GM23338 (cell line): ENCODE data around the gene PPIL1.

ENCODE experiments used
- CREB1 ChIP-seq: fragments of 250-450 bp; sonication (Bioruptor Pico); IDR thresholded peaks from 2 replicates; pipeline ENCODE4 v1.5.0; 2020; ENCODE audit warnings: low read depth, mild to moderate bottlenecking, moderate library complexity
- CTCF ChIP-seq, 2 experiments: fragments of 200-600 bp in 1 of 2; sonication (generic) in 1 of 2; conservative IDR thresholded peaks; 2 replicates each; pipeline versions ENCODE4 v1.5.1 to v1.6.1; 2016 to 2017; ENCODE audit warnings: antibody characterized with exemption in 2 of 2, low read depth in 2 of 2, mild to moderate bottlenecking in 2 of 2, moderate library complexity in 1 of 2
- ETS1 ChIP-seq: IDR thresholded peaks from 2 replicates; pipeline ENCODE4 v1.6.1; 2016; ENCODE audit warnings: antibody characterized with exemption
- EZH2 ChIP-seq: fragments of 200-600 bp; sonication (generic); IDR thresholded peaks from one replicate; pipeline ENCODE4 v1.8.0; 2017; ENCODE audit warnings: antibody characterized with exemption, mild to moderate bottlenecking, low read depth; ENCODE audit not compliant: unreplicated experiment
- EZH2phosphoT487 ChIP-seq: fragments of 200-600 bp; sonication (generic); IDR thresholded peaks from one replicate; pipeline ENCODE4 v1.8.1; 2018; ENCODE audit warnings: antibody characterized with exemption; ENCODE audit not compliant: unreplicated experiment
- JUNB ChIP-seq: IDR thresholded peaks from one replicate; pipeline ENCODE4 v1.6.1; 2016; ENCODE audit warnings: antibody characterized with exemption; ENCODE audit not compliant: unreplicated experiment
- POLR2AphosphoS5 ChIP-seq: IDR thresholded peaks from 2 replicates; pipeline ENCODE4 v1.6.1; 2016; ENCODE audit warnings: antibody characterized with exemption, low read depth
- REST ChIP-seq: IDR thresholded peaks from one replicate; pipeline ENCODE4 v1.6.1; 2018; ENCODE audit warnings: antibody characterized with exemption; ENCODE audit not compliant: unreplicated experiment
- STAT1 ChIP-seq: IDR thresholded peaks from one replicate; pipeline ENCODE4 v1.6.1; 2016; ENCODE audit warnings: antibody characterized with exemption; ENCODE audit not compliant: unreplicated experiment
- ZNF114 ChIP-seq: fragments of 250-450 bp; sonication (Bioruptor Pico); IDR thresholded peaks from 2 replicates; pipeline ENCODE4 v1.5.0; 2020; ENCODE audit warnings: mild to moderate bottlenecking, moderate library complexity
- ZNF462 ChIP-seq: fragments of 250-450 bp; sonication (Bioruptor Pico); IDR thresholded peaks from 2 replicates; pipeline ENCODE4 v1.5.0; 2020; ENCODE audit warnings: mild to moderate bottlenecking, moderate library complexity

- no peak for TF ChIP-seq EZH2
- no peak for TF ChIP-seq CTCF (conservative IDR thresholded peaks at IDR 0.05; ENCODE audit: low read depth in 2 of 2)
- no peak for TF ChIP-seq EZH2phosphoT487
- TF ChIP-seq POLR2AphosphoS5: no peak
- TF ChIP-seq JUNB: no peak
- no peak for TF ChIP-seq REST
- TF ChIP-seq ZNF114 (CRISPR knock-in tag): no peak
- TF ChIP-seq ETS1: no peak
- TF ChIP-seq CREB1: no peak
- no peak for TF ChIP-seq STAT1
- no peak for TF ChIP-seq ZNF462 (CRISPR knock-in tag)
Observed at GRCh38 chr6:36853325-36853724, 21.3 kb downstream of the PPIL1 start.
